ENCODE results near the gene RASD2. TPM values are rescaled to one million over a fixed set of nuclear protein-coding genes. Genes with fewer than 3 reads are reported as not detected.

RASD2 gene
- total RNA-seq, 1 donor from 2014 or later = 3.6 TPM

DNA sequence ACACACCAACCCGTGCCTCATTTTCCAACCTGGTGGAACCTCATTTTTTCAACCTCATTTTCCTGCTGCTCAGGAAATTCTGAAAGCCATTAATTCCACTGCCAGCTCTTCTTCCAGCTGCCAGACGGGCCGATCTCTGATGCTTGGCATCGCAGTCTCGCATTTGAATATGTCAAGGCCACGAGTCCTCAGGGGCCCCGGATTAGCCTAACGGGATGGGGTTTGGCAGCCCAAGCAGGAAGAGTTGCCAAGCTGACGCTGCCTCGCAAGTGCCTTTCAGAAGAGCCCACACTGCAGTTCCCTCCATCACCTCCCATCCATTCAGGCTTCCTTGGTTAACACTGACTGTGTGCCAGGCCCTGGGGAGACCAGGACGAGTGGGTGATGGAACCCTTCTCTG lies 8.7 kb downstream of the RASD2 start:
- intact Hi-C loops (cut with DNase I) = no loop called here
- Histone ChIP-seq H3K4me1 (no peaks in the 10 kb centered on the region), H3K36me3 (no peaks in the 10 kb centered on the region), H3K27me3 (ENCODE audit: low read depth) (peaks cover 4% of the 10 kb centered on the region), H3K27ac (no peak overlapping the region), H3K4me3 (no peak overlapping the region), H3K9me3 (no peaks in the 10 kb centered on the region)
- ATAC-seq = no peak
- no peak for DNase-seq
- TF ChIP-seq, protein P1, sequence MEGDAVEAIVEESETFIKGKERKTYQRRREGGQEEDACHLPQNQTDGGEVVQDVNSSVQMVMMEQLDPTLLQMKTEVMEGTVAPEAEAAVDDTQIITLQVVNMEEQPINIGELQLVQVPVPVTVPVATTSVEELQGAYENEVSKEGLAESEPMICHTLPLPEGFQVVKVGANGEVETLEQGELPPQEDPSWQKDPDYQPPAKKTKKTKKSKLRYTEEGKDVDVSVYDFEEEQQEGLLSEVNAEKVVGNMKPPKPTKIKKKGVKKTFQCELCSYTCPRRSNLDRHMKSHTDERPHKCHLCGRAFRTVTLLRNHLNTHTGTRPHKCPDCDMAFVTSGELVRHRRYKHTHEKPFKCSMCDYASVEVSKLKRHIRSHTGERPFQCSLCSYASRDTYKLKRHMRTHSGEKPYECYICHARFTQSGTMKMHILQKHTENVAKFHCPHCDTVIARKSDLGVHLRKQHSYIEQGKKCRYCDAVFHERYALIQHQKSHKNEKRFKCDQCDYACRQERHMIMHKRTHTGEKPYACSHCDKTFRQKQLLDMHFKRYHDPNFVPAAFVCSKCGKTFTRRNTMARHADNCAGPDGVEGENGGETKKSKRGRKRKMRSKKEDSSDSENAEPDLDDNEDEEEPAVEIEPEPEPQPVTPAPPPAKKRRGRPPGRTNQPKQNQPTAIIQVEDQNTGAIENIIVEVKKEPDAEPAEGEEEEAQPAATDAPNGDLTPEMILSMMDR (IDR thresholded peaks at IDR 0.05) = no peak

DNA sequence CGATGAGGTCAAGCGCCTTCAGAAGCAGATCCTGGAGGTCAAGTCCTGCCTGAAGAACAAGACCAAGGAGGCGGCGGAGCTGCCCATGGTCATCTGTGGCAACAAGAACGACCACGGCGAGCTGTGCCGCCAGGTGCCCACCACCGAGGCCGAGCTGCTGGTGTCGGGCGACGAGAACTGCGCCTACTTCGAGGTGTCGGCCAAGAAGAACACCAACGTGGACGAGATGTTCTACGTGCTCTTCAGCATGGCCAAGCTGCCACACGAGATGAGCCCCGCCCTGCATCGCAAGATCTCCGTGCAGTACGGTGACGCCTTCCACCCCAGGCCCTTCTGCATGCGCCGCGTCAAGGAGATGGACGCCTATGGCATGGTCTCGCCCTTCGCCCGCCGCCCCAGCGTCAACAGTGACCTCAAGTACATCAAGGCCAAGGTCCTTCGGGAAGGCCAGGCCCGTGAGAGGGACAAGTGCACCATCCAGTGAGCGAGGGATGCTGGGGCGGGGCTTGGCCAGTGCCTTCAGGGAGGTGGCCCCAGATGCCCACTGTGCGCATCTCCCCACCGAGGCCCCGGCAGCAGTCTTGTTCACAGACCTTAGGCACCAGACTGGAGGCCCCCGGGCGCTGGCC lies 11.0 kb downstream of the RASD2 start:
- H3K36me3 ChIP-seq = no peaks in the 10 kb centered on the region
- intact Hi-C loops (cut with DNase I) = no loop called here
- ATAC-seq (no peak), DNase-seq (no peak)
- H3K4me1 ChIP-seq = no peaks in the 10 kb centered on the region
- no peak overlapping the region for H3K4me3 ChIP-seq
- TF ChIP-seq, protein P1 (IDR thresholded peaks at IDR 0.05) = no peak
- H3K9me3 ChIP-seq = no peaks in the 10 kb centered on the region
- peaks cover 4% of the 10 kb centered on the region for H3K27me3 ChIP-seq (ENCODE audit: low read depth)
- no peak overlapping the region for H3K27ac ChIP-seq

DNA sequence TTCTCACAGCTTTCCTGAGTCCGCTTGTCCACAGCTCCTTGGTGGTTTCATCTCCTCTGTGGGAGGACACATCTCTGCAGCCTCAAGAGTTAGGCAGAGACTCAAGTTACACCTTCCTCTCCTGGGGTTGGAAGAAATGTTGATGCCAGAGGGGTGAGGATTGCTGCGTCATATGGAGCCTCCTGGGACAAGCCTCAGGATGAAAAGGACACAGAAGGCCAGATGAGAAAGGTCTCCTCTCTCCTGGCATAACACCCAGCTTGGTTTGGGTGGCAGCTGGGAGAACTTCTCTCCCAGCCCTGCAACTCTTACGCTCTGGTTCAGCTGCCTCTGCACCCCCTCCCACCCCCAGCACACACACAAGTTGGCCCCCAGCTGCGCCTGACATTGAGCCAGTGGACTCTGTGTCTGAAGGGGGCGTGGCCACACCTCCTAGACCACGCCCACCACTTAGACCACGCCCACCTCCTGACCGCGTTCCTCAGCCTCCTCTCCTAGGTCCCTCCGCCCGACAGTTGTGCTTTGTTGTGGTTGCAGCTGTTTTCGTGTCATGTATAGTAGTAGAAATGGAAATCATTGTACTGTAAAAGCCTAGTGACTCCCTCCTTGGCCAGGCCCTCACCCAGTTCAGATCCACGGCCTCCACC lies 11.7 kb downstream of the RASD2 start:
- ATAC-seq (peak; percentile 37 to 53), DNase-seq (no peak)
- intact Hi-C loops (cut with DNase I) = no loop called here
- no peak overlapping the region for H3K4me3 ChIP-seq
- peaks cover 4% of the 10 kb centered on the region for H3K27me3 ChIP-seq (ENCODE audit: low read depth)
- no peak overlapping the region for H3K27ac ChIP-seq
- TF ChIP-seq, protein P1 (IDR thresholded peaks at IDR 0.05) = no peak
- no peaks in the 10 kb centered on the region for H3K9me3 ChIP-seq
- H3K4me1 ChIP-seq = no peaks in the 10 kb centered on the region
- no peaks in the 10 kb centered on the region for H3K36me3 ChIP-seq

DNA sequence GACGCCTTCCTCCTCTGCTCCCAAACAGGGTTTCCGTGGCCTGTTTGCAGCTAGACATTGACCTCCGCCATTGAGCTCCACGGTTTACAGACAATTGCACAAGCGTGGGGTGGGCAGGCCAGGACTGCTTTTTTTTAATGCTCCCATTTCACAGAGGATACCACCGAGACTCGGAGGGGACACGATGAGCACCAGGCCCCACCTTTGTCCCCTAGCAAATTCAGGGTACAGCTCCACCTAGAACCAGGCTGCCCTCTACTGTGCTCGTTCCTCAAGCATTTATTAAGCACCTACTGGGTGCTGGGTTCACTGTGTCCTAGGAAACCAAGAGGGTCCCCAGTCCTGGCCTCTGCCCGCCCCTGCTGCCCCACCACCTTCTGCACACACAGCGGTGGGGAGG lies 12.2 kb downstream of the RASD2 start:
- H3K27me3 ChIP-seq (ENCODE audit: low read depth) = peaks cover 4% of the 10 kb centered on the region
- DNase-seq (no peak), ATAC-seq (no peak)
- no peaks in the 10 kb centered on the region for H3K36me3 ChIP-seq
- no peak overlapping the region for H3K27ac ChIP-seq
- TF ChIP-seq, protein P1 (IDR thresholded peaks at IDR 0.05) = no peak
- no peaks in the 10 kb centered on the region for H3K9me3 ChIP-seq
- no peaks in the 10 kb centered on the region for H3K4me1 ChIP-seq
- H3K4me3 ChIP-seq = no peak overlapping the region
- intact Hi-C loops (cut with DNase I) = no loop called here

DNA sequence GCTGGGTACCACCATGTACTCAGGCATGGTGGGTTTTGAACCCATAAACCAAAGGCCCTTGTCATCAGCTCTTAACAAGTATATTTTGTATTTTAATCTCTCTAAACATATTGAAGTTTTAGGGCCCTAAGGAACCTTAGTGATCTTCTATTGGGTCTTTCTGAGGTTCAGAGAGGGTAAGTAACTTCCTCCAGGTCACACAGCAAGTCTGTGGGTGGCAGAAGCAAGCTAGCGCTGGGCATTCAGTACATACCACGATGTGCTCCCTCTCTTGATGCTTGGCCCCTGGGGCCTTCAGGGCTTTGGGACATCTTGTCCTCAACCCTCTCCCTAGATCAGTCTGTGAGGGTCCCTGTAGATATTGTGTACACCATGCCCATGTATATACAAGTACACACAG lies 12.7 kb downstream of the RASD2 start:
- TF ChIP-seq, protein P1 (IDR thresholded peaks at IDR 0.05) = no peak
- DNase-seq (no peak), ATAC-seq (no peak)
- intact Hi-C loops (cut with DNase I) = no loop called here
- Histone ChIP-seq H3K36me3 (no peaks in the 10 kb centered on the region), H3K4me1 (no peaks in the 10 kb centered on the region), H3K27ac (no peak overlapping the region), H3K27me3 (ENCODE audit: low read depth) (peaks cover 4% of the 10 kb centered on the region), H3K4me3 (no peak overlapping the region), H3K9me3 (no peaks in the 10 kb centered on the region)
